ENCODE results near the gene ABHD1. TPM values are rescaled to one million over a fixed set of nuclear protein-coding genes. Genes with fewer than 3 reads are reported as not detected.
"Not testable (repeated sequence)": the region's sequence is repeated elsewhere in the genome, so short reads cannot be mapped to it uniquely, and the experiment has no call there.

ABHD1 gene
- total and polyA plus RNA-seq, 4 donors = 0.08 to 0.74 (median 0.14) TPM

DNA sequence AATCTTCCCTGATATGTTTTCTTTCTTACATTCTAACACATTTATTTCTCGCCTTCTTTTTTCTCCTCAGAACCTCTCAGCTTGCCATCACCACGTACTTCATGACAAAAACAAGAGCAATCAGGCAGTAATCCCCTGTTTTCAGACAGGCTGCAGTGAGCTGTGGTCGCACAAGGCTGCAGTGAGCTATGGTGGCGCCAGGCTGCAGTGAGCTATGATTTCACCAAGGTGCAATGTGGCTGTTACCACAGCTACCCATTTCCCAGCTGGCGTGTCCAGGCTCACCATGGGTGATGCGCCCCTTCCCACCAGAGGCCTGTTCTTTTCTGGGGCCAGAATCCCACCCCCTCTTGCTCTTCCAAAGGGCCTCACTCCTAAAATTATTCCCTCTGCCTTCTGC, 51.0 kb downstream of the ABHD1 start:
- Histone ChIP-seq H3K27ac (ENCODE audit: low read depth in 1 of 2, low read length in 1 of 2) (no peak overlapping the region), H3K36me3 (ENCODE audit: control insufficient read depth in 4 of 4, insufficient read depth in 4 of 4, low read length in 4 of 4) (no peaks in the 10 kb centered on the region), H3K9me3 (ENCODE audit: control insufficient read depth in 4 of 4, insufficient read depth in 3 of 4, low read length in 3 of 4) (no peaks in the 10 kb centered on the region), H3K4me3 (no peak overlapping the region), H3K4me1 (ENCODE audit: control insufficient read depth in 5 of 5, insufficient read depth in 5 of 5, low read length in 5 of 5) (peaks cover 0 to 4% (median 0%) of the 10 kb centered on the region in 5 donors), H3K27me3 (ENCODE audit: control insufficient read depth in 3 of 3, insufficient read depth in 3 of 3, low read length in 2 of 3) (peaks cover 0 to 27% (median 13%) of the 10 kb centered on the region in 3 donors), H3K9ac (ENCODE audit: insufficient read depth in 1 of 2, low read length in 2 of 2) (no peak overlapping the region)
- DNase-seq (no peak), ATAC-seq (ENCODE audit: insufficient read depth, low FRiP score) (no peak)
- TF ChIP-seq, protein P1, sequence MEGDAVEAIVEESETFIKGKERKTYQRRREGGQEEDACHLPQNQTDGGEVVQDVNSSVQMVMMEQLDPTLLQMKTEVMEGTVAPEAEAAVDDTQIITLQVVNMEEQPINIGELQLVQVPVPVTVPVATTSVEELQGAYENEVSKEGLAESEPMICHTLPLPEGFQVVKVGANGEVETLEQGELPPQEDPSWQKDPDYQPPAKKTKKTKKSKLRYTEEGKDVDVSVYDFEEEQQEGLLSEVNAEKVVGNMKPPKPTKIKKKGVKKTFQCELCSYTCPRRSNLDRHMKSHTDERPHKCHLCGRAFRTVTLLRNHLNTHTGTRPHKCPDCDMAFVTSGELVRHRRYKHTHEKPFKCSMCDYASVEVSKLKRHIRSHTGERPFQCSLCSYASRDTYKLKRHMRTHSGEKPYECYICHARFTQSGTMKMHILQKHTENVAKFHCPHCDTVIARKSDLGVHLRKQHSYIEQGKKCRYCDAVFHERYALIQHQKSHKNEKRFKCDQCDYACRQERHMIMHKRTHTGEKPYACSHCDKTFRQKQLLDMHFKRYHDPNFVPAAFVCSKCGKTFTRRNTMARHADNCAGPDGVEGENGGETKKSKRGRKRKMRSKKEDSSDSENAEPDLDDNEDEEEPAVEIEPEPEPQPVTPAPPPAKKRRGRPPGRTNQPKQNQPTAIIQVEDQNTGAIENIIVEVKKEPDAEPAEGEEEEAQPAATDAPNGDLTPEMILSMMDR (IDR thresholded peaks at IDR 0.05; ENCODE audit: control extremely low read depth, extremely low read depth) = no peak
- 76 to 78% methylated on average over 6 of the region's 6 CpGs for WGBS, 2 donors

DNA sequence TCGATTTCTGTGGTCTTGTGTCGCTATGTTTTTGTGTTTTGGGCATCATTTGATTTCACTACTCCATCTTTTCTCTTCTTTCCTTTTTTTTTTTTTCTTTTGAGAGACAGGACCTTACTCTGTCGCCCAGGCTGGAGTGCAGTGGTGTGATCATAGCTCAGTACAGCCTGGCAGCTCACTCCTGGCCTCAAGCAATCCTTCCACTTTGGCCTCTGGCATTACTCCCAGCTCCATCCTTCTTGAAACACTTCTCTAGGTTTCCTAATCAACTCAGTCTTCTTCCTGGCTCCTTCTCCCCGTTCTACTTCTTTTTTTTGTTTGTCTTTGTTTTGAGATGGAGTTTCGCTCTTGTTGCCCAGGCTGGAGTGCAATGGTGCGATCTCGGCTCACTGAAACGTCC, 51.7 kb downstream of the ABHD1 start:
- ATAC-seq (ENCODE audit: insufficient read depth, low FRiP score) = no peak
- H3K36me3 ChIP-seq (ENCODE audit: control insufficient read depth in 4 of 4, insufficient read depth in 4 of 4, low read length in 4 of 4) = no peaks in the 10 kb centered on the region
- no peak overlapping the region for H3K9ac ChIP-seq (ENCODE audit: insufficient read depth in 1 of 2, low read length in 2 of 2)
- 56 to 67% methylated on average over 8 of the region's 8 CpGs for WGBS, 2 donors
- no peaks in the 10 kb centered on the region for H3K9me3 ChIP-seq (ENCODE audit: control insufficient read depth in 4 of 4, insufficient read depth in 3 of 4, low read length in 3 of 4)
- no peaks in the 10 kb centered on the region for H3K4me1 ChIP-seq (ENCODE audit: control insufficient read depth in 5 of 5, insufficient read depth in 5 of 5, low read length in 5 of 5)
- H3K4me3 ChIP-seq = no peak overlapping the region
- H3K27me3 ChIP-seq (ENCODE audit: control insufficient read depth in 3 of 3, insufficient read depth in 3 of 3, low read length in 2 of 3) = peaks cover 0 to 27% (median 10%) of the 10 kb centered on the region in 3 donors
- DNase-seq = peak in 1 of 3 donors; percentile 28
- TF ChIP-seq, protein P1 (IDR thresholded peaks at IDR 0.05; ENCODE audit: control extremely low read depth, extremely low read depth) = no peak
- no peak overlapping the region for H3K27ac ChIP-seq (ENCODE audit: low read depth in 1 of 2, low read length in 1 of 2)

DNA sequence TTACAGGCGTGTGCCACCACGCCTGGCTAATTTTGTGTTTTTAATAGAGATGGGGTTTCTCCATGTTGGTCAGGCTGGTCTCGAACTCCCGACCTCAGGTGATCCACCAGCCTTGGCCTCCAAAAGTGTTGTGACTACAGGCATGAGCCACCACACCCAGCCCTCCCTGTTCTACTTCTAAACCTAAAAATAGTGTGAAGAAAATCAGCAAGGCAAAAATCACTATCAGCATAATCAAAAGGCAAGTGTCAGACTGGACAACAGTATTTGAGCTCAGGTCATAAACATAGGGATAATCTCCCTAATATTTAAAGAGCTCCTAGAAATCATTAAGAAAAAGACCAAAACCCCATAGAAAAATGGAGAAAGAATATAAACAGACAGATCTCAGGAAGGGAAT, 52.2 kb downstream of the ABHD1 start:
- DNase-seq; H3K4me3 ChIP-seq; H3K9ac ChIP-seq (ENCODE audit: insufficient read depth in 1 of 2, low read length in 2 of 2); H3K4me1 ChIP-seq (ENCODE audit: control insufficient read depth in 5 of 5, insufficient read depth in 5 of 5, low read length in 5 of 5); H3K9me3 ChIP-seq (ENCODE audit: control insufficient read depth in 4 of 4, insufficient read depth in 3 of 4, low read length in 3 of 4); ATAC-seq (ENCODE audit: insufficient read depth, low FRiP score); H3K36me3 ChIP-seq (ENCODE audit: control insufficient read depth in 4 of 4, insufficient read depth in 4 of 4, low read length in 4 of 4); H3K27ac ChIP-seq (ENCODE audit: low read depth in 1 of 2, low read length in 1 of 2): not testable (repeated sequence)
- peaks cover 0 to 25% (median 6%) of the 10 kb centered on the region in 3 donors for H3K27me3 ChIP-seq (ENCODE audit: control insufficient read depth in 3 of 3, insufficient read depth in 3 of 3, low read length in 2 of 3)
- 87 to 91% methylated on average over 4 of the region's 4 CpGs for WGBS, 2 donors

DNA sequence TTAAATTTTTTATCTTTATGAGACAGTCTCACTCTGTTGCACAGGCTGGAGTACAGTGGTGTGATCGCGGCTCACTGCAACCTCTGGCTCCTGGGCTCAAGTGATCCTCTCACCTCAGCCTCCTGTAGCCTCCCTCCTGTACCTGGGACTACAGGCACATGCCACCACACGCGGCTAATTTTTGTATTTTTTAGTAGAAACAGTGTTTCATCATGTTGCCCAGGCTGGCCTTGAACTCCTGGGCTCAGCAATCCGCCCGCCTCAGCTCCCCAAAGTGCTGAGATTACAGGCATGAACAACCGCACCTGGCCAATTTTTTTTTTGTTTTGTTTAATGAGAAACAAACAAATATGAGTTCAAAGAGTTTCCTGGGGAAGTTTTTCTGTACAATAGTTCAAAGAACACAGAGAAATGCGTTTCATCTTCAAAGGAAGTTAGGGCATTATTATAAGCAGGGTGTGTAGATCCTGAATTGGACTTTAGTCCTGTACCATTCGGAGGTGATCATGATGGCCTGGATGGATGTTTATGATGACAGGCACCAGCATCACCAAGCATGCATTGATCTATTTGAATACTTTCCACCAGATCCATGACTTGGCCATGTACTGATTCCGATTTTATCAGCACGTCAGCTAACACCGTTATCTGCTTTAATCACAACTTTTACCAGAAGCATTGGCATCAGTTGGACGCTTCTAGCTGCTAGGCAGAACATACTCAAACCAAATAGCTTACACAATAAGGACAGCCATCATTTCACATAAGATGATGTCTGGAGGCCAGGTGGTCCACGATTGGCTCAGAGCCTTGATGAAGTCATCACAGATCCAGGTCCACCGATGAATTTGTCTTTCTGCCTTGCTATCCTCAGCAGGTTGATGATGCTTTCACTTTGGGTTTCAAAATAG, 54.1 kb downstream of the ABHD1 start:
- TF ChIP-seq, protein P1 (IDR thresholded peaks at IDR 0.05; ENCODE audit: control extremely low read depth, extremely low read depth) = no peak
- no peaks in the 10 kb centered on the region for H3K9me3 ChIP-seq (ENCODE audit: control insufficient read depth in 4 of 4, insufficient read depth in 3 of 4, low read length in 3 of 4)
- H3K4me1 ChIP-seq (ENCODE audit: control insufficient read depth in 5 of 5, insufficient read depth in 5 of 5, low read length in 5 of 5) = no peaks in the 10 kb centered on the region
- DNase-seq = no peak
- H3K9ac ChIP-seq (ENCODE audit: insufficient read depth in 1 of 2, low read length in 2 of 2) = no peak overlapping the region
- no peak overlapping the region for H3K4me3 ChIP-seq
- no peak for ATAC-seq (ENCODE audit: insufficient read depth, low FRiP score)
- no peaks in the 10 kb centered on the region for H3K36me3 ChIP-seq (ENCODE audit: control insufficient read depth in 4 of 4, insufficient read depth in 4 of 4, low read length in 4 of 4)
- H3K27me3 ChIP-seq (ENCODE audit: control insufficient read depth in 3 of 3, insufficient read depth in 3 of 3, low read length in 2 of 3) = peaks cover 0 to 19% (median 4%) of the 10 kb centered on the region in 3 donors
- no peak overlapping the region for H3K27ac ChIP-seq (ENCODE audit: low read depth in 1 of 2, low read length in 1 of 2)
- 76 to 83% methylated on average over 15 of the region's 15 CpGs for WGBS, 2 donors
